K562 (cell line): Measurements from ENCODE around the gene WDR64. TPM values are rescaled to one million over a fixed set of nuclear protein-coding genes. Genes with fewer than 3 reads are reported as not detected.

Source experiments
- ATAC-seq: fragments of 200-7000 bp; cut with Tn5 transposase; 3 replicates; pipeline ENCODE4 v1.9.1; 2020; ENCODE audit warnings: moderate library complexity
- BruUV-seq: library from RNA; stranded (reverse); fragments of 400-500 nt; replicated peaks from 2 replicates; lab custom pipeline; 2021; lab: Mats Ljungman, UMichigan
- CTCF ChIA-PET: fragments of 300-600 bp; formaldehyde crosslinking; extraction: SDS; loops from one replicate; lab custom pipeline; 2021; ENCODE audit warnings: low intra/inter-chr PET ratio; lab: Yijun Ruan, JAX
- POLR2A ChIA-PET: fragments of 300-600, 350-650 bp; sonication (Branson Sonifier 250); formaldehyde crosslinking; extraction: SDS; loops from one replicate; lab custom pipeline; 2021; ENCODE audit warnings: antibody characterized with exemption, inconsistent platforms; lab: Yijun Ruan, JAX
- DNase-seq, 4 experiments: peaks; one replicate each; pipeline versions ENCODE4 v3.0.0 to v3.0.0-alpha.2; 2011 to 2018; ENCODE audit warnings: low spot score in 3 of 4, mixed read lengths in 3 of 4; ENCODE audit errors: extremely low read depth in 1 of 4
- FAIRE-seq: peaks from 2 replicates; lab custom pipeline; 2011; peaks lifted over from hg19 to GRCh38; lab: Jason Lieb, UNC
- H2AFZ ChIP-seq: 2 replicates; pipeline ENCODE4 v1.6.0; 2011; ENCODE audit warnings: low read depth, low read length, control low read depth, inconsistent platforms
- H3K27ac ChIP-seq: fragments of 200-600 bp; 3 replicates; pipeline ENCODE4 v1.8.0; 2011; ENCODE audit warnings: low read depth, mild to moderate bottlenecking, control low read depth, inconsistent platforms, low read length, moderate library complexity, mixed read lengths; ENCODE audit errors: extremely low read depth
- H3K27me3 ChIP-seq, 2 experiments: fragments of 300-600 bp in 1 of 2; 2 replicates in 1 of 2; 3 replicates in 1 of 2; pipeline versions ENCODE4 v1.6.0 to v1.8.0; 2011; ENCODE audit warnings: inconsistent platforms in 2 of 2, low read length in 2 of 2, mild to moderate bottlenecking in 1 of 2, mixed read lengths in 1 of 2, moderate library complexity in 1 of 2; ENCODE audit not compliant: control insufficient read depth in 2 of 2, insufficient read depth in 2 of 2
- H3K36me3 ChIP-seq: fragments of 300-600 bp; 3 replicates; pipeline ENCODE4 v1.8.0; 2011; ENCODE audit warnings: mild to moderate bottlenecking, low read length, inconsistent platforms; ENCODE audit not compliant: control insufficient read depth, insufficient read depth
- H3K4me1 ChIP-seq, 2 experiments: fragments of 200-600 bp in 1 of 2; replicated peaks in 1 of 2; 2 replicates in 1 of 2; 3 replicates in 1 of 2; pipeline versions ENCODE4 v1.5.1 to v1.8.0; 2011; ENCODE audit warnings: inconsistent platforms in 2 of 2, low read length in 2 of 2, mild to moderate bottlenecking in 1 of 2, mixed read lengths in 1 of 2, moderate library complexity in 1 of 2; ENCODE audit not compliant: control insufficient read depth in 2 of 2, insufficient read depth in 2 of 2
- H3K4me2 ChIP-seq: 2 replicates; pipeline ENCODE4 v1.6.1; 2011; ENCODE audit warnings: low read length, control low read depth, inconsistent platforms, mixed read lengths; ENCODE audit not compliant: insufficient read depth
- H3K4me3 ChIP-seq: fragments of 200-600 bp; sonication (generic), shearing (Covaris generic); 2 replicates; pipeline ENCODE4 v1.5.1; 2016; ENCODE audit warnings: control low read depth, inconsistent platforms
- H3K79me2 ChIP-seq: fragments of 200-600 bp; 3 replicates; pipeline ENCODE4 v1.8.0; 2011; ENCODE audit warnings: low read length, inconsistent platforms; ENCODE audit not compliant: control insufficient read depth, insufficient read depth
- H3K9ac ChIP-seq, 2 experiments: 2 replicates each; pipeline versions ENCODE4 v1.6.0 to v1.6.1; 2011; ENCODE audit warnings: low read depth in 2 of 2, low read length in 2 of 2, control low read depth in 1 of 2, inconsistent platforms in 1 of 2, mild to moderate bottlenecking in 1 of 2, mixed read lengths in 1 of 2; ENCODE audit not compliant: insufficient read depth in 1 of 2
- H3K9me1 ChIP-seq: one replicate; pipeline ENCODE4 v1.6.0; 2011; ENCODE audit warnings: inconsistent platforms, mild to moderate bottlenecking, low read length, moderate library complexity; ENCODE audit not compliant: control insufficient read depth, insufficient read depth
- H3K9me3 ChIP-seq: replicated peaks from 2 replicates; pipeline ENCODE4 v1.5.1; 2011; ENCODE audit warnings: low read depth, low read length, inconsistent platforms; ENCODE audit not compliant: control insufficient read depth, insufficient read depth
- H4K20me1 ChIP-seq: replicated peaks from 2 replicates; pipeline ENCODE4 v1.6.1; 2011; ENCODE audit warnings: low read length, inconsistent platforms, mixed read lengths; ENCODE audit not compliant: control insufficient read depth, insufficient read depth
- DPF2 ChIP-seq: fragments of 450-650 bp; IDR thresholded peaks from 2 replicates; pipeline ENCODE4 v1.6.1; 2016
- HDAC3 ChIP-seq: fragments of 450-650 bp; IDR thresholded peaks from 2 replicates; pipeline ENCODE4 v1.6.1; 2018; ENCODE audit warnings: borderline replicate concordance, mild to moderate bottlenecking, moderate library complexity; ENCODE audit not compliant: partially characterized antibody
- MEIS2 ChIP-seq: fragments of 450-650 bp; IDR thresholded peaks from 2 replicates; pipeline ENCODE4 v1.6.1; 2014; ENCODE audit warnings: mild to moderate bottlenecking; ENCODE audit not compliant: partially characterized antibody
- POLR2G ChIP-seq: fragments of 200-400 bp; formaldehyde crosslinking; IDR thresholded peaks from 2 replicates; pipeline ENCODE4 v1.6.1; 2017; ENCODE audit warnings: low read depth, mild to moderate bottlenecking, antibody characterized with exemption, low read length, moderate library complexity
- ZNF395 ChIP-seq: fragments of 200-800 bp; sonication (Bioruptor generic); IDR thresholded peaks from 2 replicates; pipeline ENCODE4 v1.6.1; 2017; ENCODE audit warnings: missing genetic modification characterization, missing compliant biosample characterization
- WGBS: fragments of 100-300 bp; shearing (Covaris generic); methylation state at CpG from one replicate; pipeline ENCODE4 v1.1.6; 2016; ENCODE audit warnings: low coverage, mixed read lengths; ENCODE audit not compliant: insufficient coverage; ENCODE audit errors: missing lambda C conversion rate; 5-methylcytosine and 5-hydroxymethylcytosine counted together
- in situ Hi-C: fragments of 300-500 bp; cut with MboI; formaldehyde crosslinking; loops from 4 replicates; pipeline ENCODE4 v1.15.0; 2018; ENCODE audit warnings: inconsistent platforms, mixed read lengths
- intact Hi-C: fragments of 100-400 bp; cut with micrococcal nuclease; formaldehyde crosslinking; loops from 2 replicates; pipeline ENCODE4 v1.14.2; 2022
- polyA plus RNA-seq, 8 experiments: library from polyadenylated mRNA; depleted of rRNA in 4 of 8; stranded (reverse) in 5 of 8; unstranded in 3 of 8; fragments of >200 nt; fragmentation: Nextera tagmentation in 2 of 8; fragmentation: Illumina TruSeq in 1 of 8; extraction: Ambion mirVana in 2 of 8; extraction: Trizol in 1 of 8; gene quantifications; 2 replicates each; pipeline versions ENCODE4 v1.2.1 to v1.2.3, GENCODE V29; 2011 to 2014; ENCODE audit warnings: inconsistent platforms in 1 of 8, missing spikeins in 1 of 8
- total RNA-seq, 7 experiments: library from RNA; depleted of rRNA in 6 of 7; stranded (reverse); fragments of >200 nt in 6 of 7; fragmentation: Illumina TruSeq in 2 of 7; extraction: Trizol in 2 of 7; gene quantifications; 2 replicates each; pipeline versions ENCODE4 v1.2.1 to v1.2.3, GENCODE V29; 2011 to 2021; ENCODE audit warnings: low replicate concordance in 1 of 7

The WDR64 gene
- total and polyA plus RNA-seq, 9 of the 15 experiments (the other 6 are each of a cell fraction or from before 2014, with no cell fraction given) = 0.06 to 0.29 (median 0.19) TPM; not detected in 5

- H3K9me3 ChIP-seq = no peaks in the 10 kb centered on the region
- no peak overlapping the region for H3K4me3 ChIP-seq
- no peaks in the 10 kb centered on the region for H4K20me1 ChIP-seq
- no peak overlapping the region for H3K4me2 ChIP-seq
- no TSS peak for BruUV-seq
- no peaks in the 10 kb centered on the region for H3K79me2 ChIP-seq
- H3K36me3 ChIP-seq = no peaks in the 10 kb centered on the region
- CTCF ChIA-PET = no interaction called here
- no peak overlapping the region for H3K27ac ChIP-seq
- WGBS = 9% methylated on average over 3 of the region's 3 CpGs
- no peak overlapping the region for H3K9ac ChIP-seq
- DNase-seq (no peak), FAIRE-seq (peak; percentile 80), ATAC-seq (peak; percentile 53)
- TF ChIP-seq MEIS2 (peak; percentile 58), ZNF395 (CRISPR knock-in tag) (no peak), POLR2G (no peak), DPF2 (no peak), HDAC3 (no peak)
- in situ Hi-C loops = no loop called here
- no peaks in the 10 kb centered on the region for H3K27me3 ChIP-seq
- POLR2A ChIA-PET = interaction anchor here (0.6 to 1.0 kb wide), 2 partner anchors 9 to 18 kb away, joined by 3 read pairs; no protein-coding TSS in a partner anchor
- peak overlapping the region; percentile 48; the same call in 1 of the 2 replicates for H2AFZ ChIP-seq
- H3K4me1 ChIP-seq = peaks cover 0 to 8% of the 10 kb centered on the region in 2 experiments; a peak in 3 of 5 replicates
- no peaks in the 10 kb centered on the region for H3K9me1 ChIP-seq
- intact Hi-C loops = loop anchor here (5.0 kb wide), 1 partner anchor 78 kb away; no protein-coding TSS in a partner anchor
These were observed 63.4 kb downstream of the WDR64 start for GRCh38 chr1:241715435-241715834.
